AG09309 (cell line): Measurements from ENCODE around the gene PARD3.

ENCODE experiments used
- DNase-seq: peaks from one replicate; pipeline ENCODE4 v3.0.0-alpha.2; 2010; ENCODE audit warnings: low read depth
- H3K4me3 ChIP-seq: 2 replicates; pipeline ENCODE4 v1.5.1; 2011; ENCODE audit warnings: mild to moderate bottlenecking, low read depth, low read length, moderate library complexity; ENCODE audit not compliant: control insufficient read depth
- TF ChIP-seq, protein P1 (sequence below): IDR thresholded peaks from 2 replicates; pipeline ENCODE4 v1.5.1; 2011; ENCODE audit warnings: mild to moderate bottlenecking, low read depth, low read length, inconsistent platforms; ENCODE audit not compliant: insufficient read depth, control insufficient read depth; ENCODE audit errors: missing control alignments

PARD3 gene

DNA sequence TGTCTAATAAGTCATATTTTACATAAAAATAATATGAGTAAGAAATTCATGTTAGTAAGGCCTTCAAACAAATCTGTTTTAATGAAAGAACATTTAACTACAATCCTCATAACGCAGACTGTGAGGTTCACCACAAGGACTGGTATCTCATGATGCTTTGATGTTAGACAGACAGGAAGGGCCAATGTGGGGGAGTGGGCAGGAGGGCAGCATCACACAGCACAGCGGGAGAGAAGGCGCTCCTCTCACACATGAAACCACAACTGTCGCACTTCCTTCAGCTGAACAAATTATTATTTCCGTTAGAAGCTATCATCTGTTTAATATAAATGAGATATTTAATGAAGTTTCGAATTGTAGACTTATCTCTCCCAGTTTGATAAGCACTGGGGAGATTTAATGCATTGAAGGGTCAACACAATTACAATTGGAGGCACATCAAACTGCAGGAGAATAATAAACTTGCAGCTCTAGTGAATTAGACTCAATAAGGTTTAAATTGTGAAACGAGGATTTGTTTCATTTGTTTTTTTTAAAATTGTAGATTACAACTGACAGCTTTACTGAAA lies 466.1 kb downstream of the PARD3 start:
- no peak overlapping the region for H3K4me3 ChIP-seq
- TF ChIP-seq, protein P1, sequence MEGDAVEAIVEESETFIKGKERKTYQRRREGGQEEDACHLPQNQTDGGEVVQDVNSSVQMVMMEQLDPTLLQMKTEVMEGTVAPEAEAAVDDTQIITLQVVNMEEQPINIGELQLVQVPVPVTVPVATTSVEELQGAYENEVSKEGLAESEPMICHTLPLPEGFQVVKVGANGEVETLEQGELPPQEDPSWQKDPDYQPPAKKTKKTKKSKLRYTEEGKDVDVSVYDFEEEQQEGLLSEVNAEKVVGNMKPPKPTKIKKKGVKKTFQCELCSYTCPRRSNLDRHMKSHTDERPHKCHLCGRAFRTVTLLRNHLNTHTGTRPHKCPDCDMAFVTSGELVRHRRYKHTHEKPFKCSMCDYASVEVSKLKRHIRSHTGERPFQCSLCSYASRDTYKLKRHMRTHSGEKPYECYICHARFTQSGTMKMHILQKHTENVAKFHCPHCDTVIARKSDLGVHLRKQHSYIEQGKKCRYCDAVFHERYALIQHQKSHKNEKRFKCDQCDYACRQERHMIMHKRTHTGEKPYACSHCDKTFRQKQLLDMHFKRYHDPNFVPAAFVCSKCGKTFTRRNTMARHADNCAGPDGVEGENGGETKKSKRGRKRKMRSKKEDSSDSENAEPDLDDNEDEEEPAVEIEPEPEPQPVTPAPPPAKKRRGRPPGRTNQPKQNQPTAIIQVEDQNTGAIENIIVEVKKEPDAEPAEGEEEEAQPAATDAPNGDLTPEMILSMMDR = no peak
- DNase-seq = no peak

DNA sequence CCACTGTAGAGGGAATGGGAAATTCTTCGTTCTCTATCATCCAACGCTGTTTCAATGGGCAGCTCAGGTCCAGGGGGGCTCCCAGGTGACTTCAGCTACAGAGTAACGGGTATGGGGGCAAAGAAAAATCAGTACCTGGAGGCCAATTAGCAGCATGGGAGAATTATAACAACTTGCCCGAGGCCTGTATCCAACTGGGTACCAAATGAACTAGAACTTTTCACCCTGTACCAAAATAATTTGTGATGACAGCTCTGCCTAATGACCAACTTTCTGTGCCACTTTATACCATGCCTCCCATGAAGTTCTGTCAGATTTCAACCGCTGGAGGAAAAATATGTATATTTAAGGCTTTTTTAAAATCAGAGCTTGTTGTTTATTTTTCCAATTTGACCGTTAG lies 467.1 kb downstream of the PARD3 start:
- H3K4me3 ChIP-seq = no peak overlapping the region
- TF ChIP-seq, protein P1 = no peak
- DNase-seq = no peak

DNA sequence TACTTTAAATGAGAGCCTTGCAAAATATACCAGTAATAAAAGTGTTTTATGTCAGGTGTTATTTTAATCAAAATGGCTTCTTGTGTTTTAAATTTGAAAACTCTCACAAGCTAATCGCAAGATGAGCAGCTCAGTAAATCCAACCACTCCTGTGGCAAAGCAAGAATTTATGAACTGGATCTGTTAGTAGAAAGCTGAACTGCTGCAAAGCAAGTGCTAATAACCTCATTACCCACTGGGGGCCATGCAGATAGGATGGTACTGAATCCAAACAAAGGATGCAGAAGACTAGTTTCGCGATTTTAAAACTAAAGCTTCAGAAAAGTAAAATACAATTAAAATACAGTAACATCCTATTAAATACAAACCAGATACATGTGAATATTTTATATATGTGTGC lies 468.0 kb downstream of the PARD3 start:
- no peak overlapping the region for H3K4me3 ChIP-seq
- no peak for DNase-seq
- TF ChIP-seq, protein P1 = no peak

DNA sequence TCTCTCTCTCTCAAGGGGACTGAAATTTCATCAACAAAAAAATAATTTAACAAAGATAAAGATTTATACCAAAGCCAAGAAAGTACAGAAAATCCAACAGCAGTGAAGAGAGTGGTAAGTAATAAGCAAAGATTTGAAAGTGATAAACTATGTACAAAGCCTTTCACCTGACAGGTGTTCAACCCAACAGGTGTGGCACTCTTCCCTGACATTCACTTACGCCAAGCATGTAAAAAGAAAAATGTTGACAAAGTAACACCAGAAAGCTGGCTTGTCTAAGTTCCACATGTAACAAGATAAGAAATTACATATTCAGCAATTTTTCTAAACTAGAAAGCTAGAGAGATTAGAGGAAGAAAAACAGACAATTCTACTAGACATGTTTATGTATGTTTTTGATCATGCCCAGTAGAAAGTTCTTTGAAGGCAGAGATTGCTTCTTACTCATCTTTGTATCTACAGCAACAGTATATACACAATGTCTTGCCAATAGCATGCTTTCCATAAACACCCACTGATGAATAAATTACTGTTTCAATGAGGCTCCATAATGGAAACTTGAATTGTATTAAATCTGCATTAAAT lies 468.5 kb downstream of the PARD3 start:
- DNase-seq = no peak
- TF ChIP-seq, protein P1 = no peak
- no peak overlapping the region for H3K4me3 ChIP-seq

DNA sequence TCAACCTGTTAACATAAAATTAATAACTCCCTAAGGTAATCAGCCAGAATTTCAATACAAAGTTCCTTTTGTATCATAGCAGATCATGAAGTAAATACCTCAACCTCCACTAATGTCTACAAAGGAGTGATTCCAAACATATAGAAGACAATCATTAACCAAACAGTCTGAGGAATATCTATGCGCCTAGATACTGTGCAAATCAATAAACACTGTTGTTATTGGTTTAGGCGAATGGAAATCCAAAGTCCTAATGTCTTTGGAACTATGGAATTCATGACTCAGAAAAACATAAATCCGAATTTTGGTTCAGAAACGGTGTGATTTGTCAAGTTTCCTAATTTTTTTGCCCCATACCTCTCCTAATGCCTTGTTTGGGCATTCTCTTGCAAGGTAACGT lies 469.7 kb downstream of the PARD3 start:
- TF ChIP-seq, protein P1 = no peak
- DNase-seq = no peak
- no peak overlapping the region for H3K4me3 ChIP-seq

DNA sequence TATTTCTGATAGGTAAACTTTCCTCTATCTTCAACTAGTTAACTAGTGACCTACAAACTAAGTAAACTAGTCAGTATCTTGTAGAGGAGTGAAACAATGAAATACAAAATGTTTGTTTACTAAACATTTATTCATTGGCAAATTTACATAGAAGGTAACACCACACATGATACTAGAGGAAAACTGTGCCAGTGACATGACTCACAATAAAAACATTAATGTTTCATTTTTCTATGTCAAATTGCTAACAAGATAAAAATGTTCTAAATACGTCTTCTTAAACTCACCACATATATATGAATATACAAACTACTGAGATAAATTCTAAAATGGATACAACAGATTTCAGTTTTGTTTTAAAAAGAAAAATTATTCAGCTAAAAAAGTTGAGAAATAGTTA lies 471.3 kb downstream of the PARD3 start:
- TF ChIP-seq, protein P1 = no peak
- no peak for DNase-seq
- no peak overlapping the region for H3K4me3 ChIP-seq
